IPS DF 4.7 (cell line): ENCODE data around the gene VRK2.
"Not testable (repeated sequence)": the region's sequence is repeated elsewhere in the genome, so short reads cannot be mapped to it uniquely, and the experiment has no call there.

Experiments used
- DNase-seq: peaks from one replicate; pipeline ENCODE4 v3.0.0-alpha.2; 2013; ENCODE audit warnings: low spot score; ENCODE audit errors: extremely low read depth

Gene VRK2

GRCh38 chr2:58158481-58158880 lies 111.9 kb downstream of the VRK2 start:
- DNase-seq, result no peak

GRCh38 chr2:58163913-58164312 lies 117.3 kb downstream of the VRK2 start:
- DNase-seq, result no peak

- DNase-seq, result not testable (repeated sequence)
Measured at GRCh38 chr2:58168130-58168529, 121.5 kb downstream of the VRK2 start.

GRCh38 chr2:58169845-58170244 lies 123.2 kb downstream of the VRK2 start:
- not testable (repeated sequence) for DNase-seq

- not testable (repeated sequence) for DNase-seq
Measured at GRCh38 chr2:58170334-58170933, 123.8 kb downstream of the VRK2 start.

- DNase-seq, result not testable (repeated sequence)
Measured at GRCh38 chr2:58171831-58172230, 125.2 kb downstream of the VRK2 start.

GRCh38 chr2:58177187-58177586 lies 130.6 kb downstream of the VRK2 start:
- not testable (repeated sequence) for DNase-seq

GRCh38 chr2:58180175-58180574 lies 133.6 kb downstream of the VRK2 start:
- DNase-seq, result not testable (repeated sequence)

- DNase-seq, result no peak
Measured at GRCh38 chr2:58180635-58181034, 134.0 kb downstream of the VRK2 start.

- DNase-seq, result no peak
Measured at GRCh38 chr2:58182527-58182926, 135.9 kb downstream of the VRK2 start.

GRCh38 chr2:58186501-58186900 lies 139.9 kb downstream of the VRK2 start:
- no peak for DNase-seq

GRCh38 chr2:58187022-58187421 lies 140.4 kb downstream of the VRK2 start:
- DNase-seq, result not testable (repeated sequence)

GRCh38 chr2:58194458-58194857 lies 147.9 kb downstream of the VRK2 start:
- DNase-seq, result no peak

GRCh38 chr2:58195662-58196061 lies 149.1 kb downstream of the VRK2 start:
- no peak for DNase-seq

- no peak for DNase-seq
Measured at GRCh38 chr2:58197894-58198293, 151.3 kb downstream of the VRK2 start.

GRCh38 chr2:58202404-58202803 lies 155.8 kb downstream of the VRK2 start:
- no peak for DNase-seq

- no peak for DNase-seq
Measured at GRCh38 chr2:58203018-58203417, 156.4 kb downstream of the VRK2 start.

GRCh38 chr2:58204195-58204959 lies 157.8 kb downstream of the VRK2 start:
- no peak for DNase-seq

- no peak for DNase-seq
Measured at GRCh38 chr2:58206785-58207184, 160.2 kb downstream of the VRK2 start.

GRCh38 chr2:58207189-58207588 lies 160.6 kb downstream of the VRK2 start:
- DNase-seq, result peak; percentile 28
